RWPE2 (cell line): ENCODE results near the gene EVA1A.

Experiments used
- ATAC-seq: fragments of 200-7000 bp; cut with Tn5 transposase; 3 replicates; pipeline ENCODE4 v1.9.1; 2021; ENCODE audit warnings: low read depth
- DNase-seq: peaks from one replicate; pipeline ENCODE4 v3.0.0-alpha.2; 2020; ENCODE audit warnings: low spot score
- H3K27ac ChIP-seq: fragments of 450-650 bp; 2 replicates; pipeline ENCODE4 v1.5.1; 2017; ENCODE audit warnings: mild to moderate bottlenecking; ENCODE audit not compliant: poor library complexity, severe bottlenecking
- H3K27me3 ChIP-seq: fragments of 250-450 bp; sonication (Bioruptor Pico); 2 replicates; pipeline ENCODE4 v1.5.1; 2021; ENCODE audit warnings: mild to moderate bottlenecking, moderate library complexity; ENCODE audit not compliant: insufficient read depth, poor library complexity, severe bottlenecking
- H3K36me3 ChIP-seq: fragments of 250-450 bp; sonication (Bioruptor Pico); 2 replicates; pipeline ENCODE4 v1.5.1; 2020; ENCODE audit warnings: low read depth, mild to moderate bottlenecking, moderate library complexity
- H3K4me1 ChIP-seq: fragments of 250-450 bp; sonication (Bioruptor Pico); 2 replicates; pipeline ENCODE4 v1.5.1; 2021; ENCODE audit warnings: mild to moderate bottlenecking, moderate library complexity; ENCODE audit not compliant: insufficient read depth, poor library complexity, severe bottlenecking
- H3K4me3 ChIP-seq: fragments of 250-450 bp; sonication (Bioruptor Pico); 2 replicates; pipeline ENCODE4 v1.5.1; 2021; ENCODE audit warnings: mild to moderate bottlenecking, moderate library complexity; ENCODE audit not compliant: severe bottlenecking
- H3K9me3 ChIP-seq: fragments of 250-450 bp; sonication (Bioruptor Pico); 2 replicates; pipeline ENCODE4 v1.5.1; 2021; ENCODE audit warnings: mild to moderate bottlenecking, moderate library complexity; ENCODE audit not compliant: severe bottlenecking
- TF ChIP-seq, protein P1 (sequence below): fragments of 450-650 bp; IDR thresholded peaks from one replicate; pipeline ENCODE4 v1.5.1; 2017; ENCODE audit warnings: mild to moderate bottlenecking, moderate library complexity; ENCODE audit not compliant: poor library complexity, severe bottlenecking

Gene EVA1A

DNA sequence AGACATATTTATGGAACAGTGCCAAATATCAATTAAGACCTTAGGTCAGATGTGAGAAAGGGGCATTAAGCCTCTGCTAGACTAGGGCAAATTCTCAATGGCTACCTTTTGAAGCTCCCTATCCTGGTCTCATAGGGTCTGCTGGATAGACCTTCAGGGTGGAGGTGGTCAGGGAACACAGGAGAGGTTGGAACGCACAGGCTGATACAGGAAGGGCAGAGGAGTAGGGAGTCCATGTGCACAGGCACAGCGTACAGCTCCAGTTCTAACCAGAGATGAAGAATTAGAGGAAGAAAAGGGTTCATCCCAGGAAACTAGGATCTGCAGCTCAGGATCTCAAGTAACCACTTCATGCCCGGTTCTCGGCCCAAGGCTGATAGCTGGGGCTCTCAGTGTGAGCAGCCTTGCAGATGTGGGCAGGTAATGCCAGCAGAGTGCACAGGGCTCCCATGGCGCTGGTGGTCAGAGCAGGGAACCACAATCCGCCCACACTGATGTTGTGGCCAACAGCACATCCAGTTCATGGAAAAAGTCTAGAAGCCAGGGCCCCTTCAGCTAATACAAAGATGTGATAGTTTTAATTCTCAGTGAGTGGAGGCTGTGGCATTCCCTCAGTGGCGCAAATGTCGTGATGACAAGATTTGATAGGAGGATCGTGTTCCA is 3.4 kb upstream of the EVA1A start:
- no peaks in the 10 kb centered on the region for H3K9me3 ChIP-seq
- TF ChIP-seq, protein P1, sequence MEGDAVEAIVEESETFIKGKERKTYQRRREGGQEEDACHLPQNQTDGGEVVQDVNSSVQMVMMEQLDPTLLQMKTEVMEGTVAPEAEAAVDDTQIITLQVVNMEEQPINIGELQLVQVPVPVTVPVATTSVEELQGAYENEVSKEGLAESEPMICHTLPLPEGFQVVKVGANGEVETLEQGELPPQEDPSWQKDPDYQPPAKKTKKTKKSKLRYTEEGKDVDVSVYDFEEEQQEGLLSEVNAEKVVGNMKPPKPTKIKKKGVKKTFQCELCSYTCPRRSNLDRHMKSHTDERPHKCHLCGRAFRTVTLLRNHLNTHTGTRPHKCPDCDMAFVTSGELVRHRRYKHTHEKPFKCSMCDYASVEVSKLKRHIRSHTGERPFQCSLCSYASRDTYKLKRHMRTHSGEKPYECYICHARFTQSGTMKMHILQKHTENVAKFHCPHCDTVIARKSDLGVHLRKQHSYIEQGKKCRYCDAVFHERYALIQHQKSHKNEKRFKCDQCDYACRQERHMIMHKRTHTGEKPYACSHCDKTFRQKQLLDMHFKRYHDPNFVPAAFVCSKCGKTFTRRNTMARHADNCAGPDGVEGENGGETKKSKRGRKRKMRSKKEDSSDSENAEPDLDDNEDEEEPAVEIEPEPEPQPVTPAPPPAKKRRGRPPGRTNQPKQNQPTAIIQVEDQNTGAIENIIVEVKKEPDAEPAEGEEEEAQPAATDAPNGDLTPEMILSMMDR = no peak
- ATAC-seq (no peak), DNase-seq (no peak)
- H3K36me3 ChIP-seq = no peaks in the 10 kb centered on the region
- peaks cover 13% of the 10 kb centered on the region for H3K4me1 ChIP-seq
- H3K4me3 ChIP-seq = no peak overlapping the region
- H3K27me3 ChIP-seq = no peaks in the 10 kb centered on the region
- H3K27ac ChIP-seq = no peak overlapping the region

- ATAC-seq = no peak
- no peak for DNase-seq
- Histone ChIP-seq H3K4me1 (peaks cover 16% of the 10 kb centered on the region), H3K36me3 (no peaks in the 10 kb centered on the region), H3K27me3 (no peaks in the 10 kb centered on the region), H3K9me3 (no peaks in the 10 kb centered on the region), H3K27ac (no peak overlapping the region), H3K4me3 (no peak overlapping the region)
- TF ChIP-seq, protein P1 = no peak
These were observed 2.9 kb upstream of the EVA1A start for GRCh38 chr2:75563591-75563990.

GRCh38 chr2:75562513-75562864 is 1.8 kb upstream of the EVA1A start:
- no peak for ATAC-seq

GRCh38 chr2:75561566-75562512 is 1.1 kb upstream of the EVA1A start:
- H3K27ac ChIP-seq = peak overlapping the region; percentile 78
- DNase-seq = no peak
- TF ChIP-seq, protein P1 = no peak
- no peaks in the 10 kb centered on the region for H3K9me3 ChIP-seq
- H3K4me3 ChIP-seq = peak overlapping the region; percentile 72
- H3K27me3 ChIP-seq = no peaks in the 10 kb centered on the region
- no peaks in the 10 kb centered on the region; the same call in 1 of the 2 replicates for H3K36me3 ChIP-seq
- peaks cover 16% of the 10 kb centered on the region for H3K4me1 ChIP-seq
- no peak for ATAC-seq

More at GRCh38 chr2:75562513-75562864, 1.8 kb upstream of the EVA1A start:
- Histone ChIP-seq H3K4me3 (no peak overlapping the region), H3K27me3 (no peaks in the 10 kb centered on the region), H3K27ac (peak overlapping the region; percentile 78), H3K36me3 (no peaks in the 10 kb centered on the region; the same call in 1 of the 2 replicates), H3K9me3 (no peaks in the 10 kb centered on the region), H3K4me1 (peaks cover 16% of the 10 kb centered on the region)
- no peak for DNase-seq
- TF ChIP-seq, protein P1 = no peak
